A549 treated with ZK216348 at 1 μM for 4 hours (cell line): ENCODE measurements around the gene HNRNPCL2. TPM values are rescaled to one million over a fixed set of nuclear protein-coding genes. Genes with fewer than 3 reads are reported as not detected.

Source experiments
- total RNA-seq: library from RNA; stranded (reverse); fragments of 200-300 nt; extraction: Qiagen RNA extraction; gene quantifications from 5 replicates; pipeline ENCODE4 v1.2.3, GENCODE V29; 2022; ENCODE audit warnings: low read depth

HNRNPCL2 gene
- total RNA-seq, result not detected in 5 replicates

DNA sequence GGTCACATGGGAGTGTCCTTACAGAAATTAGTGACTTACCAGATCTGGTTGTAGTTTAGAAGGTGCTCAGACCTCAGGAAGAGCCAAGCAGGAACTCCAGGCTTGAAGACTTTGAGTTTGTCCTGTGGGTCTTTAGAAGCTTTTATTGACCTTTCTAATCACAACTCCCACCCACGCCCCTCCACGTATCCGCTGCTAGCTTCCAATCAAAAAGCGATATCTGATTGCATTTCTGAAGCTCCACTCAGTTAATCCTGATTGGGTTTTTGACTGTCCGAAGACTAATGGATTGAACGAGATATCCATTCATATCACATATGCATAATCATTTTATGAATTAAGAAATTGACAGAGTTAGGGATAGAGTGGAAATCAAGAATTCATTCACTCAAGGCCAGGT lies at the start of gene HNRNPCL2:
Gene HNRNPCL2, minus strand, starts transcription at position 101 of the 400 bp plus-strand sequence. CDS start 454 bp downstream, outside the sequence.

DNA sequence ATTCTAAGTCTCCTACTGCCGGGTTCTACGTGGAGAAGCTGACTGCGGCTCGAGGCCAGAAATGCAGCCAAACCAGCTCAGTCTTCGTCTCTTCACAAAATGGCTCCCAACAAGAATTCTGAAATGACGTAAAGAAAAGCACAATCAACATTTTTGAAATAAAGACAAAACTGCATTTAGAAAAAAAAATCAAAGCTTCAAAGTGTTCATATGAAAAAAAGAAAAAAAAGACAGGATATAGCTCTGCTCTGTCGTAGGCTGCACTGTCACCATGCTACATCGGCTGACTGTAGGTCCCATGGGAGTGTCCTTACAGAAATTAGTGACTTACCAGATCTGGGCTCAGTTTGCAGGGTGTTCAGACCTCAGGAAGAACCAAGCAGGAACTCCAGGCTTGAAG lies 48.9 kb upstream of the HNRNPCL2 start, which contains the start of gene HNRNPCL4:
Gene HNRNPCL4, minus strand, starts transcription at position 101 of the 400 bp plus-strand sequence. CDS start 164 bp downstream, outside the sequence.

DNA sequence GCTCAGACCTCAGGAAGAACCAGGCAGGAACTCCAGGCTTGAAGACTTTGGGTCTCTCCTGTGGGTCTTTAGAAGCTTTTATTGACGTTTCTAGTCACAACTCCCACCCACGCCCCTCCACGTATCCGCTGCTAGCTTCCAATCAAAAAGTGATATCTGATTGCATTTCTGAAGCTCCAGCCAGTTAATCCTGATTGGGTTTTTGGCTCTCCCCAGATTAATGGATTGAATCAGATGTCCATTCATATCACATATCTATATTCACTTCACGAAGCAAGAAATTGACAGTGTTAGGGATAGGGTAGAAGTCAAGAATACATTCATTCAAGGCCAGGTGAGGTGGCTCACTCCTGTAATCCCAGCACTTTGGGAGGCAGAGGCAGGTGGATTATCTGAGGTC lies 39.3 kb upstream of the HNRNPCL2 start, which contains the start of gene PRAMEF26:
Gene PRAMEF26, minus strand, starts transcription at position 101 of the 400 bp plus-strand sequence. CDS start 2,914 bp downstream, outside the sequence.

DNA sequence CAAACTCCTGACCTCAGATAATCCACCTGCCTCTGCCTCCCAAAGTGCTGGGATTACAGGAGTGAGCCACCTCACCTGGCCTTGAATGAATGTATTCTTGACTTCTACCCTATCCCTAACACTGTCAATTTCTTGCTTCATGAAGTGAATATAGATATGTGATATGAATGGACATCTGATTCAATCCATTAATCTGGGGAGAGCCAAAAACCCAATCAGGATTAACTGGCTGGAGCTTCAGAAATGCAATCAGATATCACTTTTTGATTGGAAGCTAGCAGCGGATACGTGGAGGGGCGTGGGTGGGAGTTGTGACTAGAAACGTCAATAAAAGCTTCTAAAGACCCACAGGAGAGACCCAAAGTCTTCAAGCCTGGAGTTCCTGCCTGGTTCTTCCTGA lies 46.2 kb downstream of the HNRNPCL2 start, which contains the start of gene PRAMEF25:
Gene PRAMEF25, plus strand, starts transcription at position 301 of the 400 bp plus-strand sequence. CDS start 2,920 bp downstream, outside the sequence.

Other genes with a start within 250 kb of the HNRNPCL2 start
- gene PRAMEF4, start 230.7 kb downstream of the HNRNPCL2 start, total RNA-seq, result not detected in 5 replicates
- gene PRAMEF10, start 218.6 kb downstream of the HNRNPCL2 start, total RNA-seq, result not detected in 5 replicates
- gene PRAMEF7, start 200.2 kb downstream of the HNRNPCL2 start, total RNA-seq, result not detected in 5 replicates
- gene PRAMEF6, start 169.3 kb downstream of the HNRNPCL2 start, total RNA-seq, result not detected in 5 replicates
- gene PRAMEF27, start 60.3 kb downstream of the HNRNPCL2 start, total RNA-seq, result not detected in 5 replicates
- not detected in 5 replicates for gene HNRNPCL3, start 56.1 kb downstream of the HNRNPCL2 start, total RNA-seq
- gene PRAMEF25, start 46.1 kb downstream of the HNRNPCL2 start, total RNA-seq, result not detected in 5 replicates
- not detected in 5 replicates for gene PRAMEF26, start 39.2 kb upstream of the HNRNPCL2 start, total RNA-seq
- not detected in 5 replicates for gene HNRNPCL4, start 48.8 kb upstream of the HNRNPCL2 start, total RNA-seq
- not detected in 5 replicates for gene PRAMEF9, start 55.0 kb upstream of the HNRNPCL2 start, total RNA-seq
- gene PRAMEF13, start 84.6 kb upstream of the HNRNPCL2 start, total RNA-seq, result not detected in 5 replicates
- not detected in 5 replicates for gene PRAMEF18, start 109.3 kb upstream of the HNRNPCL2 start, total RNA-seq
- not detected in 5 replicates for gene PRAMEF5, start 137.3 kb upstream of the HNRNPCL2 start, total RNA-seq
- 0.13 TPM in 1 of 5 replicates, not detected in the others for gene PRAMEF8, start 168.3 kb upstream of the HNRNPCL2 start, total RNA-seq
- gene PRAMEF33, start 186.7 kb upstream of the HNRNPCL2 start, total RNA-seq, result not detected in 5 replicates
- gene PRAMEF15, start 198.7 kb upstream of the HNRNPCL2 start, total RNA-seq, result not detected in 5 replicates
- not detected in 5 replicates for gene PRAMEF14, start 230.3 kb upstream of the HNRNPCL2 start, total RNA-seq